ENCODE data around the gene PRM2. TPM values are rescaled to one million over a fixed set of nuclear protein-coding genes. Genes with fewer than 3 reads are reported as not detected.

Gene PRM2
- total and polyA plus RNA-seq, 2 donors (not counting 1 experiment from before 2014, with no cell fraction given) = not detected

DNA sequence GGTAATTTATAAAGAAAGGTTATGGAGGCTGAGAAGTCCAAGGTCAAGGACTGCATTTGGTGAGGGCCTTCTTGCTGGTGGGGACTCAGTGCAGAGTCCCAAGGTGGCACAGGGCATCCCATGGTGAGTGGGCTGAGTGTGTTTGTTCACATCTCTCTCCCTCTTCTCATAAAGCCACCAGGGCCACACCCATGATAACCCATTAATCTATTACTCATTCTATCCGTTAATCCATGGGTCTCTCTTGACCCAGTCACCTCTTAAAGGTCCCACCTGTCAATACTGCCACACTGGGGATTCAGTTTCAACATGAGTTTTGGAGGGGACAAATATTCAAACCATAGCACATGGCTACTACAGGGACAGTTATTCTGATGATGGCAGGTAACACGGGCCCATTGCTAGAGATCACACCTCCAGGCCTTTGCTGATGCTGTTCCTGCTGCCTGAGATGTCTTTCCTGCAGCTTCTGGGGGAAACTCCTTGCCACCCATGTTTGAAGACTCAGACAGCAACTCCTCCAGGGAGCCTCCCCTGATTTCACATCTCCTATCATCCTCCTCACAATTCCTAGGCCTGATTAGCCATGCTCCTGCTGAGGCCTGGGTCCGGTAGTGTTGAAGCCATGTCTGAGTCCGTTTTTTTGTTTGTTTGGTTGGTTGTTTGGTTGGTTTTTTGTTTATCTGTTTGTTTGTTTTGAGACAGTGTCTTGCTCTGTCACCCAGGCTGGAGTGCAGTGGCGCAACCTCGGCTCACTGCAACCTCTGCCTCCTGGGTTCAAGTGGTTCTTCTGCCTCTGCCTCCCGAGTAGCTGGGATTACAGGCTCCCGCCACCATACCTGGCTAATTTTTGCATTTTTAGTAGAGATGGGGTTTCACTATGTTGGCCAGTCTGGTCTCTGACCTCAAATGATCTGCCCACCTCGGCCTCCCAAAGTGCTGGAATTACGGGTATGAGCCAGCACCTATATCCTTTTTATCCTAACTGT is 36.3 kb downstream of the PRM2 start:
- no peak overlapping the region for H3K4me2 ChIP-seq (ENCODE audit: extremely low read depth, insufficient read depth, low read length)
- no peaks in the 10 kb centered on the region for H3K36me3 ChIP-seq (ENCODE audit: control insufficient read depth, insufficient read depth, low read length)
- H3K27ac ChIP-seq (ENCODE audit: insufficient read depth, low read length) = no peak overlapping the region
- H3K9me3 ChIP-seq (ENCODE audit: control insufficient read depth, insufficient read depth, low read depth, low read length) = no peaks in the 10 kb centered on the region
- H3K79me2 ChIP-seq (ENCODE audit: control insufficient read depth, insufficient read depth, low read length) = no peaks in the 10 kb centered on the region
- H3K4me3 ChIP-seq (replicated peaks in 1 of 4; ENCODE audit: control extremely low read depth in 1 of 4, insufficient read depth in 1 of 4, low read depth in 3 of 4, low read length in 4 of 4) = no peak overlapping the region
- no peaks in the 10 kb centered on the region for H3K4me1 ChIP-seq (ENCODE audit: control insufficient read depth, extremely low read depth, insufficient read depth, low read length)
- no peak for DNase-seq (ENCODE audit: low read depth in 2 of 2)
- TF ChIP-seq, protein P1, sequence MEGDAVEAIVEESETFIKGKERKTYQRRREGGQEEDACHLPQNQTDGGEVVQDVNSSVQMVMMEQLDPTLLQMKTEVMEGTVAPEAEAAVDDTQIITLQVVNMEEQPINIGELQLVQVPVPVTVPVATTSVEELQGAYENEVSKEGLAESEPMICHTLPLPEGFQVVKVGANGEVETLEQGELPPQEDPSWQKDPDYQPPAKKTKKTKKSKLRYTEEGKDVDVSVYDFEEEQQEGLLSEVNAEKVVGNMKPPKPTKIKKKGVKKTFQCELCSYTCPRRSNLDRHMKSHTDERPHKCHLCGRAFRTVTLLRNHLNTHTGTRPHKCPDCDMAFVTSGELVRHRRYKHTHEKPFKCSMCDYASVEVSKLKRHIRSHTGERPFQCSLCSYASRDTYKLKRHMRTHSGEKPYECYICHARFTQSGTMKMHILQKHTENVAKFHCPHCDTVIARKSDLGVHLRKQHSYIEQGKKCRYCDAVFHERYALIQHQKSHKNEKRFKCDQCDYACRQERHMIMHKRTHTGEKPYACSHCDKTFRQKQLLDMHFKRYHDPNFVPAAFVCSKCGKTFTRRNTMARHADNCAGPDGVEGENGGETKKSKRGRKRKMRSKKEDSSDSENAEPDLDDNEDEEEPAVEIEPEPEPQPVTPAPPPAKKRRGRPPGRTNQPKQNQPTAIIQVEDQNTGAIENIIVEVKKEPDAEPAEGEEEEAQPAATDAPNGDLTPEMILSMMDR (conservative IDR thresholded peaks at IDR 0.05 in 1 of 2, IDR thresholded peaks at IDR 0.05 in 1 of 2; ENCODE audit: low read depth in 1 of 2, low read length in 2 of 2) = no peak
- no peak overlapping the region for H2AFZ ChIP-seq (ENCODE audit: low read length)
- no peaks in the 10 kb centered on the region for H4K20me1 ChIP-seq (ENCODE audit: control insufficient read depth, extremely low read depth, insufficient read depth, low read length)
- H3K9ac ChIP-seq (ENCODE audit: insufficient read depth, low read length) = no peak overlapping the region
- H3K27me3 ChIP-seq (ENCODE audit: control insufficient read depth, insufficient read depth, low read length) = peaks cover 3% of the 10 kb centered on the region

DNA sequence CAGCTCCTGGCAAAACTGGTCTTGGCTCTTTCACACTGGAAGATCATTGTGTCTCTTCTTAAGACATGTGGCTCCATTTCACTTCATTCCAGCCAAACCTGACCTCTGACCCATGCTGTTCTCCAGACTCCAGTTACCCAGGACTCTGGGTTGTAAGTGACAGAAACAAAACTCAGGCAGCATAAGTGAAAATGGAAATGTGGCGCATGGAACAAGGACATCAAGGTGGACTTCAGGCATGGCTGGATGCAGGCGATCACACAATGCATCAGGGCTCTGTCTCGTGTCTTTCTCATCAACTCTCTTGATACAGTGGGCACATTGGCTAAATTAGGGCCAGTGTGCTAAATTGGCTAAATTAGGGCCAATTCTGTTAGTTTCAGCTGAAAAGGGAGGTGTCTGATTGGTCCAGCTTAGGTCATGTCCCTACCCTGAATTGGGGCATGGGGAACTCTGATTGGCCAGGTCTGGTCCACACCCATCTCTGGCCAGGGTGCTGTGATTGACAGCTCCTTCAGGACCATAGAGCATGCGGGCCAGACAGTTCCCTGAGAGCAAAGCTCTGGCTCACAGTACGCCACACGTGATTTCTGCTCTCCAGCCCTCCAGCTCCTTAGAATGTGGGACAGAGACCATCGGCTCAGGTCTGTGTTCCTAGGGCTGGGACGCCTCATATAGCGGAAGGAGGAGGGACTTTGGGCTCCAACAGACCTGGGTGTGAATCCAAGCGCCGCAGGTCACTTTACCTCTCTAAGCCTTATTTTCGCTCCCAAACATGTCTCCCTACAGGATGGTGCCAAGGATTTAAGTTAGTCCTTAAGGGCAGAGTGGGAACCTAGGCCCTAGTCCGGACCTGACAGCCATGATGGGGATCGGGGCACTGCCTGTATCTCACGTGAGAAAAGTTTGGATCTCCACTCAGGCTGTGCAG is 37.7 kb downstream of the PRM2 start:
- Histone ChIP-seq H3K4me1 (ENCODE audit: control insufficient read depth, extremely low read depth, insufficient read depth, low read length) (no peaks in the 10 kb centered on the region), H3K79me2 (ENCODE audit: control insufficient read depth, insufficient read depth, low read length) (no peaks in the 10 kb centered on the region), H3K9me3 (ENCODE audit: control insufficient read depth, insufficient read depth, low read depth, low read length) (no peaks in the 10 kb centered on the region), H3K9ac (ENCODE audit: insufficient read depth, low read length) (no peak overlapping the region), H3K36me3 (ENCODE audit: control insufficient read depth, insufficient read depth, low read length) (no peaks in the 10 kb centered on the region), H3K27ac (ENCODE audit: insufficient read depth, low read length) (no peak overlapping the region), H3K4me2 (ENCODE audit: extremely low read depth, insufficient read depth, low read length) (no peak overlapping the region), H3K4me3 (replicated peaks in 1 of 4; ENCODE audit: control extremely low read depth in 1 of 4, insufficient read depth in 1 of 4, low read depth in 3 of 4, low read length in 4 of 4) (no peak overlapping the region), H2AFZ (ENCODE audit: low read length) (no peak overlapping the region), H4K20me1 (ENCODE audit: control insufficient read depth, extremely low read depth, insufficient read depth, low read length) (no peaks in the 10 kb centered on the region), H3K27me3 (ENCODE audit: control insufficient read depth, insufficient read depth, low read length) (peaks cover 3% of the 10 kb centered on the region)
- DNase-seq (ENCODE audit: low read depth in 2 of 2) = no peak
- no peak for TF ChIP-seq EZH2 (IDR thresholded peaks at IDR 0.05; ENCODE audit: low read length, missing control alignments)
- TF ChIP-seq, protein P1 (conservative IDR thresholded peaks at IDR 0.05 in 1 of 2, IDR thresholded peaks at IDR 0.05 in 1 of 2; ENCODE audit: low read depth in 1 of 2, low read length in 2 of 2) = no peak

Data from fibroblast of lung (primary cell).